Measurements from ENCODE around the gene TSEN34. TPM values are rescaled to one million over a fixed set of nuclear protein-coding genes. Genes with fewer than 3 reads are reported as not detected.

Gene TSEN34
- total RNA-seq, 1 experiment from 2014 or later = 32.0 TPM

DNA sequence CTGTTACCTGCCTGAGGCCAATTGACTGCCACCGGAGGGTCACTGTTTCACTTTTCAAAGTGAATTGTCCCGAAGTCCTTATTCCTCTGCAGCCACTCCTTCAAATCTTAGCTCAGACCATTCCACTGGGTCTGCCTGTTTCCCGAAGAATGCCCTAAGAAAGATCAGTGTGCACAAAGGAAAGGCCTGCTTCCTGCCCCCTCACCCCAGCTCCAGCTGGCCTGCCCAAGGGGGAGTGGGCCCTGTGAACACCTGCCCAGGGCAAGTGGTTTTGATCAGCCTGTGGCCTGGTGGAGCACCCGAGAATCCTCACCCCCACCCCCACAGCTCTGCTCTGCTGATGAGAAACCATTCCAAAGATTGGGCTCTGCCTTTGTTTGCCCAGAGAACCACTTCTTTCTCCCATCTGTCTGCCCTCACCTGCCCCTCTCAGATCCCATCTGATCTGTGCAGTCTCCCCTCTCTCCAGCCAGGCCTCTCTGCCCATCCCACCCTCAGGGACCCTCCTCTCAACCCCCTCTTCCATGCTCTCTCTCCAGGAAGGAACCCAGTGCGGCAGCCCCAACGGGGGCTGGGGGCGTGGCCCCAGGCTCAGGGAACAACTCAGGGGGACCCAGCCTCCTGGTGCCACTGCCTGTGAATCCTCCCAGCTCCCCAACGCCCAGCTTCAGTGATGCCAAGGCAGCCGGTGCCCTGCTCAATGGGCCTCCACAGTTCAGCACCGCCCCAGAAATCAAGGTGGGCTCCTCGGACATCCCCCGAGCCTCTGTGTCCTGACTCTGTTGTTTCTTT lies 41.9 kb upstream of the TSEN34 start (continued):
- TF ChIP-seq ZNF219 (CRISPR knock-in tag; IDR thresholded peaks at IDR 0.05; ENCODE audit: borderline replicate concordance) = no peak
- TF ChIP-seq NFATC4 (CRISPR knock-in tag; IDR thresholded peaks at IDR 0.05) = no peak
- no peak for TF ChIP-seq MLX (CRISPR knock-in tag; IDR thresholded peaks at IDR 0.05)
- TF ChIP-seq ATF2 (CRISPR knock-in tag; IDR thresholded peaks at IDR 0.05; ENCODE audit: borderline replicate concordance, low read depth) = no peak
- TF ChIP-seq ZSCAN18 (CRISPR knock-in tag; IDR thresholded peaks at IDR 0.05) = no peak
- no peak for TF ChIP-seq MYBL2 (CRISPR knock-in tag; IDR thresholded peaks at IDR 0.05)
- TF ChIP-seq GTF2I (CRISPR knock-in tag; conservative IDR thresholded peaks at IDR 0.05) = no peak

DNA sequence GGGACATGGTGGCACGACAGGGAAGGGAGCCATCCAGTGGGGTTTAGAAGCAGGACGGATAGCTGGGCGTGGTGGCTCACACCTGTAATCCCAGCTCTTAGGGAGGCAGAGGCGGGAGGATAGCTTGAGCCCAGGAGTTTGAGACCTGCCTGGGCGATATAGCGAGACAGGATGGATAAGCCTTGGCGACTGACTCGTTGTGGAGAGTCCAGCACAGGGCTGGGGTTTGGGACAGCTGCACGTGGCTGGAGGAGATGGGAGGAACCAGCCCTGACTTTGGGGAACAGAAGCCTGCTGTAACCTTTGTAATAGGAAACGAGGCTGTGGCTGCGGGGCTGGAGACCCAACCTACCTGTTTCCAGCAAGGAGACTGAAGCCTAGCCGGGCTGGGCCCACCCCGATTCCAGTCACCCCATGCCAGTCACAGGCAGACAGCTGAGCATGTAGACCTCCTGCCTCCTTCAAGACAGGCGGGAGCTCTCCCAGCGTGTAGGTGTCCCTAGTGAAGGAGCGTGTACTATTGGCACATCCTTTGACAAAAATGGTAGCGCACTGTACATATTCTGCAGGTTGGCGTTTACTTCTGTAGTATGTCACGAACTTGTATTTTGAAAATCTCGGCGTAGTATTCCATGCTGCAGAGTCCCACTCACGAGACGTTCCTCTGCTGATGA lies 39.6 kb upstream of the TSEN34 start:
- Mint-ChIP-seq H3K36me3 (peaks cover 73% of the 10 kb centered on the region), H3K9me3 (no peaks in the 10 kb centered on the region), H3K4me3 (no peak overlapping the region), H3K27me3 (ENCODE audit: low read depth) (no peaks in the 10 kb centered on the region), H3K27ac (no peak overlapping the region), H3K4me1 (no peaks in the 10 kb centered on the region)
- DNase-seq (ENCODE audit: low spot score) (no peak), ATAC-seq (no peak)
- CTCF ChIA-PET = no interaction called here
- TF ChIP-seq ARID4B (CRISPR knock-in tag; IDR thresholded peaks at IDR 0.05; ENCODE audit: borderline replicate concordance) (no peak), OVOL2 (CRISPR knock-in tag; IDR thresholded peaks at IDR 0.05; ENCODE audit: borderline replicate concordance) (no peak), ZNF416 (CRISPR knock-in tag; IDR thresholded peaks at IDR 0.05) (no peak)
- POLR2A ChIA-PET = interaction anchor here (2.8 kb wide), 1 partner anchor 14 kb away, joined by 11 read pairs; the partner anchor contains the start of gene CNOT3

- Mint-ChIP-seq H3K4me3 (no peak overlapping the region), H3K36me3 (peaks cover 72% of the 10 kb centered on the region)
- ATAC-seq = no peak
- no peak for TF ChIP-seq ATF1 (CRISPR knock-in tag; IDR thresholded peaks at IDR 0.05)
- no peak for TF ChIP-seq HMGA2 (CRISPR knock-in tag; IDR thresholded peaks at IDR 0.05)
- TF ChIP-seq ATF6 (CRISPR knock-in tag; IDR thresholded peaks at IDR 0.05) = no peak
- no peak for TF ChIP-seq IRF1 (CRISPR knock-in tag; IDR thresholded peaks at IDR 0.05)
- TF ChIP-seq GRHL2 (CRISPR knock-in tag; IDR thresholded peaks at IDR 0.05; ENCODE audit: insufficient replicate concordance, severe bottlenecking) = no peak
- TF ChIP-seq, protein P1, sequence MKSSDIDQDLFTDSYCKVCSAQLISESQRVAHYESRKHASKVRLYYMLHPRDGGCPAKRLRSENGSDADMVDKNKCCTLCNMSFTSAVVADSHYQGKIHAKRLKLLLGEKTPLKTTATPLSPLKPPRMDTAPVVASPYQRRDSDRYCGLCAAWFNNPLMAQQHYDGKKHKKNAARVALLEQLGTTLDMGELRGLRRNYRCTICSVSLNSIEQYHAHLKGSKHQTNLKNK (CRISPR knock-in tag; IDR thresholded peaks at IDR 0.05) = no peak
- TF ChIP-seq SMAD4 (CRISPR knock-in tag; IDR thresholded peaks at IDR 0.05) = no peak
Observed at GRCh38 chr19:54152267-54152666, 38.8 kb upstream of the TSEN34 start.

More at GRCh38 chr19:54152267-54152666, 38.8 kb upstream of the TSEN34 start:
- Mint-ChIP-seq H3K27me3 (ENCODE audit: low read depth) (no peaks in the 10 kb centered on the region), H3K9me3 (no peaks in the 10 kb centered on the region), H3K27ac (no peak overlapping the region), H3K4me1 (no peaks in the 10 kb centered on the region)
- DNase-seq (ENCODE audit: low spot score) = no peak
- POLR2A ChIA-PET = no interaction called here
- CTCF ChIA-PET = no interaction called here
